ENCODE measurements around the gene PHAF1.

PHAF1 gene

DNA sequence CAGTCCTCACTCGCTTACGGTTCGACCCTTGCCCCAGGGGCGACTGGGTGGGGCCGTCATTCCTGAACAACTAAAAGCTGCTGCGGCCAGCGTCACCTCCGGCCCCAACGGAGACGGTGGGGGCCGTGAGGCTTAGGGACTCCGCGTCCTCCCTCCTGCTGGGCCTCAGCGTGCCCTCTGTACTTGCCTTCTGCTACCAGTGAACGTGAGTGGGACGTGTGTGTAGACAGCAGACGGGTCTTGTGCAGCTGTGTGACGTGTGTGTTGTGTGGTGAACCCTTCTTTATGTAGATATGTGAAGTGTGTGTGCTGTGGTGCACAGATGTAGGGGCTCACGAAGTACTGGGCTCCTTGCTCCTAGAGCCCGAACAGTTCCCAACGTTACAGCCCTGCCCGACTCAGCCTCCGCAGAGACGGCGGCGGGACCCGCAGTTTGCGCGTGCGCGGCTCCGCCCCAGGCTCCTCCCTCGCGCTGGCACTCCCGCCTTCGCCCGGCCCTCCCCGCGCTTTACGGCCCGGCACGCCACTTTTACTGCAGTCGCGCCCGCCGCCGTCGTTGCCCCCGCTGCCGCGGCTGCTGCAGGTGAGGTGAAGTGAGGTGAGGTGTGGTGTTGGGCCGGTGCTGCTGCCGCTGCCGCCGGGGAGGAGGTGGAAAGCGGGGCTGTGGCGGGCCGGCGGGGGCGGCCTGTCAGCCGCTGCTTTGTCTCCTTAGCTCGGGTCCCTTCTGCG, at the start of gene PHAF1:
Gene PHAF1 (plus strand): TSS at position 535 of the 729 bp plus-strand sequence. CDS start 235 bp downstream, outside the sequence.
- DNase-seq, result peak; percentile 71 to 97 (median 90)

DNA sequence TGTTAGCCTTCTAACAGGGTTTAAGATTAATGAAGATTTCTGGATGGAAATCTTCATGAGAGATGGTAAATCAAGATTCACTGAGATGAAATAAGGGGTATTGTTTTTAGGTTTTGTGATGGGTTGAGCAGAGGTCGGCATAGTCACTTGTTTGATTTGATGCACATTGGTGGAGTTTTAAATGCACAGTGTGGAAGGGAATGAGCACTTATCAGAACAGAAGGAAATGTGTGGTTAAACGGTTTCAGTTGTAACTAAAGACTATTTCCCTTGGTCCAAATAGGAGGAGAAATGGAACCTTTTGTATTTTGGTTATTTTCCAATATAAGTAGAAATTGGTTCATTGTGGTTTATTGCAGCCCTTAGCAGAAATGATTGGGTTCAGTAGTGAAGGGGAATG, 46.7 kb upstream of the PHAF1 start:
- no peak for DNase-seq

GRCh38 chr16:67068212-67068753, 41.5 kb upstream of the PHAF1 start:
- no peak for DNase-seq

GRCh38 chr16:67071476-67072048, 38.2 kb upstream of the PHAF1 start:
- DNase-seq, result no peak

- DNase-seq, result no peak
Observed at GRCh38 chr16:67075331-67075730, 34.4 kb upstream of the PHAF1 start.

DNA sequence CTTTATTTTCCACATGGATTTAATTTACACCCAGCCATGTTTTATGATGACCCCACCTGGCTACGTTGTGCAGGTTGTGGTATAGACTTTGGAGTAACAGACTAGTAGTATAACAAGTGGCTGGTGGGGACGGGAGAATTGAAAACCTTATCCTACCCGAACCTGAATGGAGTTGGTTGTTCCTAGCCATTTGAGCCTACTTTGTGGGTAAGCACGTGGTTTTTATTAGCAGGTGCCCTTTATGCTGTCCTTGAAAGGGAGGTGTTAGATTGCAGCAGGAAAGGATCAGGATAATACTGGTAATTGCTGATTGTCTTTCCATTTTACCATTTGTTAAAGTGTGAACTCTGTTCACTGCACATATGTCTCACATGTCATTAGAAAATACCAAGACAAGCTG, 31.9 kb upstream of the PHAF1 start:
- DNase-seq, result no peak

- DNase-seq, result no peak
Observed at GRCh38 chr16:67082100-67082499, 27.6 kb upstream of the PHAF1 start.

GRCh38 chr16:67082891-67083290, 26.9 kb upstream of the PHAF1 start:
- no peak for DNase-seq

- DNase-seq, result no peak
Observed at GRCh38 chr16:67084345-67085028, 25.3 kb upstream of the PHAF1 start.

GRCh38 chr16:67086822-67087221, 22.9 kb upstream of the PHAF1 start:
- no peak for DNase-seq

GRCh38 chr16:67087291-67087690, 22.4 kb upstream of the PHAF1 start:
- no peak for DNase-seq

DNA sequence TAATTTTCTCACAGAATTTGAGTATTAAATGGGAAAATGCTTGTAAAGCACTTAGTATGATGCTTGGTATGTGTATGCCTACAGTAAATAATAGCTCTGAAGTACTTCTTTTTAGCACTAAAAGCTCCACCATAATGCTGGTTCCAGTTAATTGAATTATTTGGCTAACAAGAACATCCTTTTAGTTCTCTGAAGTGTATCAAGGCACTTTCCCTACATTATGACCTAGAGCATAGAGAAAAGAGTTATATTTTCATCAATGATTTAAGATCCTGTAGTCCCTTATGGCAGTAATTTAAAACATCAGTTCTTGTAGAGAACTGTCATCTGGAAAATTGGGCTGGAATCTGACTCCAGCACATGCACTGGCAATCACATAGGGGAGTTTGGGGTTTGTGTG, 21.9 kb upstream of the PHAF1 start:
- DNase-seq, result no peak

- DNase-seq, result no peak
Observed at GRCh38 chr16:67088551-67088950, 21.2 kb upstream of the PHAF1 start.

GRCh38 chr16:67089101-67089500, 20.6 kb upstream of the PHAF1 start:
- DNase-seq, result no peak

DNA sequence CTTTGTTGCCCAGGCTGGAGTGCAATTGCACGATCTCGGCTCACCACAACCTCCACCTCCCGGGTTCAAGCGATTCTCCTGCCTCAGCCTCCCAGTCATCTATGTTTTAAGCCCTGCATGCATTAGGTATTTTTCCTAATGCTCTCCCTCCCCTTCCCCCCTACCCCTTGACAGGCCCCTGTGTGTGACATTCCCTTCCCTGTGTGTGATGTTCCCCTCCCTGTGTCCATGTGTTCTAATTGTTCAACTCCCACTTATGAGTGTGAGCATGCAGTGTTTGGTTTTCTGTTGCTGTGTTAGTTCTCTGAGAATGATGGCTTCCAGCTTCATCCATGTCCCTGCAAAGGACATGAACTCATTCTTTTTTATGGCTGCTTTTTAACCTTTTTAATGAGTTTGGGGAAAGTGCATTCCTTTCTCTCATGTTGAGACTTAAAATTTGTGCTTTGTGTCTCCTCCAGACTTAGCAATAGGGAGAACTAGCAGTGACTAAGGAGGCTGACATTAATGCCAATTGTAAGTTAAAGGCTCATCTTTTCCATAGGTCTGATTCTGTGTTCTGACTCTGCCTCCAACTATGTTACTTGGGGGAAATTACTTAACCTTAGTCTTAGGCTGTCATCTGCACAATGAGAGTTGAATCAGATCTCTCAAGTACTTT, 17.7 kb upstream of the PHAF1 start:
- DNase-seq, result no peak

GRCh38 chr16:67093098-67093726, 16.5 kb upstream of the PHAF1 start:
- DNase-seq, result no peak

- DNase-seq, result no peak
Observed at GRCh38 chr16:67098599-67098998, 11.1 kb upstream of the PHAF1 start.

GRCh38 chr16:67100569-67101310, 9.0 kb upstream of the PHAF1 start:
- no peak for DNase-seq

GRCh38 chr16:67101311-67102082, 8.2 kb upstream of the PHAF1 start:
- DNase-seq, result no peak

DNA sequence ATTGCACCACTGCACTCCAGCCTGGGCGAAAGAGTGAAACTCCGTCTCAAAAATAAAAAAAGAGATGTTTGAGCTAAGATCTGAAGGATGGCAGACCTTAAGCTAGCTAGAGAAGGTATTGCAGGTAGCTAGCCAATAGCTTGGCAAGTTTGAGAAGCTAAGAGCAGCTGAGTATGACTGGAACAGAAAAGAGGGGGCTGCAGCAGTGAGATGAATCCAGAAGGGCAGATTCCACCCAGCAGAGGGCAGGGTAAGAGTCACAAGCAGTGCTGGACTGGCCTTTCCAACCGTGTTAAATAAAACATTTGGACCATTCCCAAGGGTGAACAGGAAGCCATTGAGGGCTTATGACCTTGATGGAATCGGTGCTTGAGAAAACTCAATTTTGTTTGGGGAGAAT, 5.7 kb upstream of the PHAF1 start:
- DNase-seq, result no peak

DNA sequence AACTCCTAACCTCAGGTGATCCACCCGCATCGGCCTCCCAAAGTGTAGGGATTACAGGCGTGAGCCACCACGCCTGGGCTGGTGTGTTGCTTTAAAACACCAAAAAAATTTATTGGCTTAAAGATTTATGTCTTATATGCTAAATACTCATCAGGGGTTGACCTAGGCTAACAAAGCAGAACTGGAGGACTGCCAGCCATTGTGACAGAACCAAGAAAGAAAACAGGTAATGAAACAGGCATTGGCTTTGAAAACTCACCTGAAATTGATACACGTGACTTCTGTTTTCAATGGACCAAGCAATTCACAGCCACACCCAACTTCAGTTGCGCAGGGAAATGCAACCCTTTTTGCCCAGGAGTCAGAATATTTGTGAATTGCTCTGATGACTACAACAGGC, 4.9 kb upstream of the PHAF1 start:
- no peak for DNase-seq

Measured in C1 segment of cervical spinal cord (tissue), 14 donors.